ENCODE measurements around the gene PLXDC1. TPM values are rescaled to one million over a fixed set of nuclear protein-coding genes. Genes with fewer than 3 reads are reported as not detected.

PLXDC1 gene
- total RNA-seq, 6 experiments from 2014 or later: 0.11 to 1.6 (median 0.54) TPM

- no peak for TF ChIP-seq POLR2A (IDR thresholded peaks at IDR 0.05)
- no peak for TF ChIP-seq CTCF (IDR thresholded peaks at IDR 0.05)
- no peak overlapping the region for H3K27ac ChIP-seq
- no peaks in the 10 kb centered on the region for H3K27me3 ChIP-seq
- DNase-seq (no peak), ATAC-seq (no peak)
- no peak overlapping the region for H3K4me3 ChIP-seq
- intact Hi-C loops (cut with DNase I): no loop called here
- no peaks in the 10 kb centered on the region for H3K4me1 ChIP-seq
- no peaks in the 10 kb centered on the region for H3K36me3 ChIP-seq
- H3K9me3 ChIP-seq: no peaks in the 10 kb centered on the region
- 34% methylated on average over 2 of the region's 5 CpGs for WGBS (ENCODE audit: insufficient coverage, low coverage, low lambda C conversion rate, missing lambda C conversion rate)
These were observed 73.6 kb downstream of the PLXDC1 start for GRCh38 chr17:39077866-39078265.

GRCh38 chr17:39077252-39077651 is 74.2 kb downstream of the PLXDC1 start:
- Histone ChIP-seq H3K27me3 (no peaks in the 10 kb centered on the region), H3K4me1 (no peaks in the 10 kb centered on the region), H3K36me3 (no peaks in the 10 kb centered on the region), H3K9me3 (no peaks in the 10 kb centered on the region), H3K27ac (no peak overlapping the region), H3K4me3 (no peak overlapping the region)
- TF ChIP-seq CTCF (IDR thresholded peaks at IDR 0.05) (no peak), POLR2A (IDR thresholded peaks at IDR 0.05) (no peak)
- no peak for DNase-seq
- WGBS (ENCODE audit: insufficient coverage, low coverage, low lambda C conversion rate, missing lambda C conversion rate): 80% methylated on average over 1 of the region's 4 CpGs
- intact Hi-C loops (cut with DNase I): no loop called here
- ATAC-seq: no peak

GRCh38 chr17:39074676-39075075 is 76.8 kb downstream of the PLXDC1 start:
- ATAC-seq (peak in 1 of 4 donors; percentile 15), DNase-seq (no peak)
- Histone ChIP-seq H3K27ac (no peak overlapping the region), H3K36me3 (no peaks in the 10 kb centered on the region), H3K4me3 (no peak overlapping the region), H3K27me3 (no peaks in the 10 kb centered on the region), H3K4me1 (no peaks in the 10 kb centered on the region), H3K9me3 (no peaks in the 10 kb centered on the region)
- intact Hi-C loops (cut with DNase I): loop anchor here in 1 of 2 donors (5.0 kb wide), 1 partner anchor 73 kb away; no protein-coding TSS in a partner anchor
- 70% methylated on average over 1 of the region's 2 CpGs for WGBS (ENCODE audit: insufficient coverage, low coverage, low lambda C conversion rate, missing lambda C conversion rate)
- TF ChIP-seq POLR2A (IDR thresholded peaks at IDR 0.05): no peak
- TF ChIP-seq CTCF (IDR thresholded peaks at IDR 0.05): no peak

- no peak for DNase-seq
- intact Hi-C loops (cut with DNase I): loop anchor here in 1 of 2 donors (5.0 kb wide), 1 partner anchor 73 kb away; no protein-coding TSS in a partner anchor
- Histone ChIP-seq H3K4me1 (no peaks in the 10 kb centered on the region), H3K36me3 (no peaks in the 10 kb centered on the region), H3K27me3 (no peaks in the 10 kb centered on the region), H3K9me3 (no peaks in the 10 kb centered on the region), H3K27ac (no peak overlapping the region), H3K4me3 (no peak overlapping the region)
- 100% methylated on average over 1 of the region's 1 CpG for WGBS (ENCODE audit: insufficient coverage, low coverage, low lambda C conversion rate, missing lambda C conversion rate)
- TF ChIP-seq CTCF (IDR thresholded peaks at IDR 0.05): no peak
- TF ChIP-seq POLR2A (IDR thresholded peaks at IDR 0.05): no peak
- ATAC-seq: no peak
These were observed 77.5 kb downstream of the PLXDC1 start for GRCh38 chr17:39073916-39074315.

GRCh38 chr17:39073353-39073752 is 78.1 kb downstream of the PLXDC1 start:
- 100% methylated on average over 1 of the region's 3 CpGs for WGBS (ENCODE audit: insufficient coverage, low coverage, low lambda C conversion rate, missing lambda C conversion rate)
- no peak overlapping the region for H3K27ac ChIP-seq
- no peaks in the 10 kb centered on the region for H3K27me3 ChIP-seq
- TF ChIP-seq POLR2A (IDR thresholded peaks at IDR 0.05) (no peak), CTCF (IDR thresholded peaks at IDR 0.05) (no peak)
- intact Hi-C loops (cut with DNase I): loop anchor here in 1 of 2 donors (5.0 kb wide), 1 partner anchor 74 kb away; no protein-coding TSS in a partner anchor
- no peaks in the 10 kb centered on the region for H3K9me3 ChIP-seq
- DNase-seq (no peak), ATAC-seq (no peak)
- H3K36me3 ChIP-seq: no peaks in the 10 kb centered on the region
- H3K4me1 ChIP-seq: no peaks in the 10 kb centered on the region
- no peak overlapping the region for H3K4me3 ChIP-seq

All from right lobe of liver (tissue), 6 donors.